Skeletal muscle satellite cell (primary cell): Measurements from ENCODE around the gene LEFTY1. TPM values are rescaled to one million over a fixed set of nuclear protein-coding genes. Genes with fewer than 3 reads are reported as not detected.
"Not testable (repeated sequence)": the region's sequence is repeated elsewhere in the genome, so short reads cannot be mapped to it uniquely, and the experiment has no call there.

ENCODE experiments used
- H3K27me3 ChIP-seq: 2 replicates; pipeline ENCODE4 v1.7.0; 2013; ENCODE audit warnings: low read length; ENCODE audit not compliant: control insufficient read depth, insufficient read depth
- H3K36me3 ChIP-seq: 2 replicates; pipeline ENCODE4 v1.7.0; 2013; ENCODE audit warnings: mild to moderate bottlenecking, control low read depth, low read length; ENCODE audit not compliant: insufficient read depth
- H3K4me1 ChIP-seq: 2 replicates; pipeline ENCODE4 v1.7.0; 2013; ENCODE audit warnings: low read length; ENCODE audit not compliant: control insufficient read depth, insufficient read depth
- H3K4me2 ChIP-seq: 2 replicates; pipeline ENCODE4 v1.7.0; 2013; ENCODE audit warnings: mild to moderate bottlenecking, low read length
- H3K4me3 ChIP-seq: 2 replicates; pipeline ENCODE4 v1.7.0; 2013; ENCODE audit warnings: low read length
- H3K9ac ChIP-seq: 2 replicates; pipeline ENCODE4 v1.7.0; 2013; ENCODE audit warnings: mild to moderate bottlenecking, low read depth, low read length, moderate library complexity
- H3K9me3 ChIP-seq: replicated peaks from 2 replicates; pipeline ENCODE4 v1.7.0; 2013; ENCODE audit warnings: mild to moderate bottlenecking, control low read depth, low read length
- small RNA-seq: library from RNA; depleted of rRNA; stranded (forward); fragments of <200 nt; gene quantifications from one replicate; pipeline ENCODE3, GENCODE V24; 2012

LEFTY1 gene

DNA sequence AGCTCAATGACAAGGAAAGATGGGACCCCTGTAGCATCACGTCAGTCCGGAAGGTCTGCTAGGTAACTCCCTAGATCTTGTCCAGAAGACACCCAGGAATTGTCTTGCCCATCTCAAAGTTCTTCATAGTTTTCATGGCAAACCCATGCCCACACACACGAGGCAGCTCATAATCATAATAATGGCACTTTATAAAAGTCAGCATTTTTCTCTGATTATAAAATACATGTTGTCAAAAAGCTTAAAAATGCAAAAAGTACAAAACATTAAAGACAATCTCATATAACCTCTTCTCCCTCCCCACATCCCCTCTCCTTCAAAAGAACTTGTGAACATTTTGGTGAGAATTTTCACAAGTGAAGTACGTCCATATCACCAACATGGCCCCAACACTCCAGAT, 48.2 kb downstream of the LEFTY1 start:
- no peak overlapping the region for H3K9ac ChIP-seq
- no peaks in the 10 kb centered on the region for H3K27me3 ChIP-seq
- H3K4me2 ChIP-seq = no peak overlapping the region
- H3K4me1 ChIP-seq = no peaks in the 10 kb centered on the region
- no peaks in the 10 kb centered on the region for H3K9me3 ChIP-seq
- H3K4me3 ChIP-seq = no peak overlapping the region
- peaks cover 14% of the 10 kb centered on the region for H3K36me3 ChIP-seq

DNA sequence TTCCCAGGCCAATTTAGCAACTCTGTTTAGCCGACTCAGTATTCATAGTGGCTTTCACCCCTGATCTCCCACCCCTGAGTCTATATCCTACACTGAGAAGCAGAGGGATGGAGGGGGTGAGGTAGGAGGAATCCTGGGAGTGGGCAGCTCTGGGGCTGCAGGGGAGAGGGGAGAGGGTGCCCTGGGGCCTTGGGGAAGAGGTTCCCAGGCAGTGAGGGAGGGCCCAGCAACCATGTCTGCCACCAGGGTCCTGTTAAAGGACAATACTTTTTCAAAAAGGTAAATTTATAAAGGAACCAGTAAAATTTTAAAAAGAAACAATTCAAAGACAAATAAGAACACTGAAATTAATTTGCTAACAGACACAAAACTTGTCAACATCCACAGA, 48.7 kb downstream of the LEFTY1 start:
- no peaks in the 10 kb centered on the region for H3K4me1 ChIP-seq
- H3K9me3 ChIP-seq = no peaks in the 10 kb centered on the region
- peaks cover 14% of the 10 kb centered on the region for H3K36me3 ChIP-seq
- H3K4me2 ChIP-seq = no peak overlapping the region
- no peak overlapping the region for H3K9ac ChIP-seq
- H3K4me3 ChIP-seq = no peak overlapping the region
- no peaks in the 10 kb centered on the region for H3K27me3 ChIP-seq

DNA sequence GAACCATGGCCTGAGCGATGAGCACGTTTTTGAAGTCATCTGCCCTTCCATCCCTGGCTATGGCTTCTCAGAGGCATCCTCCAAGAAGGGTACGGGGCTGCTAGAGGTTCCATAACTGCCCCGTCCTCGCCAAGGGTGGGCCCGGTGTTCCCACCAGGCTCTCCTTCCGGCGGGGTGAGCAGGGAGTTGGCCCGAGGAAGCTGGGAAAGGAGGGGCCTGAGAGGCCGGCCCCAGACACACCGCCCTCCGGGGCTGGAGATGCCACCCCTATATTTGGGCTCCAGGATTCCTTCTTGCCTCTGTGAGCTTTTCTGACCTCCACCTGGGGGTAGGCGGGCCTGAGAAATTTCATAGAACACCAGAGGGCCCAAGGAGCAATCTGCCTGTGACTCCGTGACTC, 50.2 kb downstream of the LEFTY1 start:
- H3K4me2 ChIP-seq = no peak overlapping the region
- no peaks in the 10 kb centered on the region for H3K27me3 ChIP-seq
- H3K4me3 ChIP-seq = no peak overlapping the region
- no peak overlapping the region for H3K9ac ChIP-seq
- H3K9me3 ChIP-seq = no peaks in the 10 kb centered on the region
- peaks cover 19% of the 10 kb centered on the region for H3K36me3 ChIP-seq
- peaks cover 3% of the 10 kb centered on the region for H3K4me1 ChIP-seq

DNA sequence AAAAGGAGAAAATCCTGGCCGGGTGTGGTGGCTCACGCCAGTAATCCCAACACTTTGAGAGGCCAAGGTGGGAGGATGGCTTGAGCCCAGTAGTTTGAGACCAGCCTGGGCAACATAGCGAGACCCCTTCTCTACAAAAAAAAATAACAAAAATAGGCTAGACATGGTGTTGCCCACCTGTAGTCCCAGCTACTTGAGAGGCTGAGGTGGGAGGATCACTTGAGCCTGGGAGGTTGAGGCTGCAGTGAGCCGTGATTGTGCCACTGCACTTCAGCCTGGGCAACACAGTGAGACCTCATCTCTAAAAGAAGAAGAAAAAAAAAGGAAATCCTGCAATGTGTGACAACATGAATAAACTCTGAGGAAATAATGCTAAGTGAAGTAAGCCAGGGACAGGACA, 52.6 kb downstream of the LEFTY1 start:
- H3K9ac ChIP-seq, H3K4me3 ChIP-seq, H3K27me3 ChIP-seq, H3K9me3 ChIP-seq, H3K4me1 ChIP-seq, H3K4me2 ChIP-seq: not testable (repeated sequence)
- peaks cover 29% of the 10 kb centered on the region for H3K36me3 ChIP-seq

Small RNA genes within 50 kb of the gene (small RNA-seq; reads per million reads assigned to genes)
- not detected for gene AL117348.1
